GM21825 (cell line): ENCODE data around the gene TBX10.

Experiments
- ATAC-seq: cut with Tn5 transposase; IDR thresholded peaks from one replicate; pipeline ENCODE4 v1.9.1; 2021; ENCODE audit warnings: mild to moderate bottlenecking, moderate library complexity; ENCODE audit not compliant: unreplicated experiment

TBX10 gene

DNA sequence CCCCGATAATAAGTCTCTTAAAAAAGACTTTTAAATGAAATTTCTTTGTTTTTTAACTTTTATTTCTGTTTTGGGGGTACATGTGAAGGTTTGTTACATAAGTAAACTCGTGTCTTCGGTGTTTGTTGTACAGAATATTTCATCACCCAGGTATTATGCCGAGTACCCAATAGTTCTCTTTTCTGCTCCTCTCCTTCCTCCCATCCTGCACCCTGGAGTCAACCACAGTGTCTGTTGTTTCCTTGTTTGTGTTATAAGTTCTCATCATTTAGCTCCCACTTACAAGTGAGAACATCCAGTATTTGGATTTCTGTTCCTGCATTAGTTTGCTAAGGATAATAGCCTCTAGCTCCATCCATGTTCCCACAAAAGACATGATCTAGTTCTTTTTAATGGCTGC lies 57.6 kb downstream of the TBX10 start:
- no peak for ATAC-seq

DNA sequence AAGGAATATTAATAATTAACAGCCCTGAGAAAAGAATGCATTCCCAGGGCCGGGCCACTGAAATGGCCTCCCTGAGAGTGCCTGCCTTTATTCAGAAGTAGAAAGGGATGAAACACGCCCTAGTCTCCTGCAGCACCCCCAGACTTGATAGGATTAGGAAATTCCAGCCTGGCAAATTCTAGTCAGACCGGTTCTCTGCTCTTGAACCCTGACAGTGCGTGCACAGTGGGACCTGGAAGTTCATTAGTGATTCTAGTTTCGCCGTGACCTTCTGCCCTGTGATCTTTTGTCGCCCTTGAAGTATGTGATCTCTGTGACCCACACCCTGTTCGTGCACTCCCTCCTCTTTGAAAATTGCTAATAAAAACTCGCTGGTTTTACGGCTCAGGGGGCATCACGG lies 58.1 kb downstream of the TBX10 start:
- ATAC-seq = no peak
